H1 (cell line): ENCODE data around the gene TBX5.

Experiments used
- JUN ChIP-seq: IDR thresholded peaks from 2 replicates; pipeline ENCODE4 v1.6.1; 2011; ENCODE audit warnings: low read depth, mild to moderate bottlenecking, improper control_type of control experiment, low read length
- POLR2AphosphoS5 ChIP-seq: IDR thresholded peaks from 2 replicates; pipeline ENCODE4 v1.6.1; 2011; ENCODE audit warnings: low read depth, low read length

DNA sequence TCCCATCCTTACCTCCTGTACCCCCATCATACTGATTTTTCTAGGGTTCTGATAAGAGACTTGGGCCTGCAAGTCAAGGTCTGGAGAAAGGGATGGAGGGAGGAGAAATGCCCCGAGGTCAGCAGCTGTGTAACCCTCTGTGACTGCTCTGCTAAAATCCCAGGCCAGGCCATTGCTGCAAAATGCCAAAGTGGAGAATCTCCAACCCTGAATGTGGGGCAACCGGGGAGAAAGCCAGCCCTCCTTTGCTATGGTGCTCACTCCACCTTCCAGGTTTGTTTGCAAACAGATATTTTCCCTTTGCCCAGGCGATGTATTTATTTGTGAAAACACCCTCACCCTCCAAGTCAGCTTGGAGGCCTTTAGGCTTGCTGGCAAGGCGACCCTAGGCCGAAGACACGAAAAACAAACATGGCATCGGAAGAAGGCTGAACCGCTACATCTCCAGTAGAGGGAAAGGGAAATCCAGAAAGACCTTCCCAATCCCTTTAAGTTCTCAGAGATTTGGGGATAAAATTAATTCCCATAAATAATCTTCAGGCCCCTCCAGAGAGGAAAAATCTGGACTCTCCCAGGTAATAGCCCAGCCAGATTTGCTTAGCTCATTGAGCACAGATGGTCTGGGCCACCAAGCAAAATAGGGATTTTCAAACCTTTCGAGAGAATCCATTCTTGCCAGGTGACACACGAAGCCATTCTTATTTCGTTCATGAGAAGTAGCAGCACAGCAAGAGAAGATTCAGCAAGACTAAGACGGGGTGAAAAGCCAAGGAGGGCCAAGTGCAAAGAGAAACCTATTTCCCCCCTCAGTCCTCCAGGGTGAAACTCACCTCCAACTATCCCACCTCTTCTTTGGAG is 1.3 kb upstream of the TBX5 start:
- TF ChIP-seq POLR2AphosphoS5, result no peak
- TF ChIP-seq JUN, result no peak
